ENCODE measurements around the gene ZCCHC7. TPM values are rescaled to one million over a fixed set of nuclear protein-coding genes. Genes with fewer than 3 reads are reported as not detected.

Gene ZCCHC7
- total and polyA plus RNA-seq, 2 donors (not counting 3 experiments of a cell fraction or from before 2014, with no cell fraction given), result 7.4 to 14.8 TPM

DNA sequence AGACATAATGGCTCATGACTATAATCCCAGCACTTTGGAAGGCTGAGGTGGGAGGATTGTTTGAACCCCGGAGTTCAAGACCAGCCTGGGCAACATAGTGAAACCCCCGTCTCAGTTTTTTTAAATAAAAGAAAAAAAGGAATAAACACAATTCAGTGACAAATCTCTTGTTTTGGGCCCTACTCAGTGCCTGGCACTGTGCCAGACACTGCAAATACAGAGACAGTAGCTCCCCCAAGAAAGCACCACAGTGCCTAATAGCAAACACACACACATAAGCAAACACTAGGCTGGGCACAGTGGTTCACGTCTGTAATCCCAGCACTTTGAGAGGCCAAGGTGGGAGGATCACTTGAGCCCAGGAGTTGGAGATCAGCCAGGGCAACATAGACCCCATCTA is 252.5 kb downstream of the ZCCHC7 start:
- Histone ChIP-seq H3K27ac (ENCODE audit: insufficient read depth, low read depth, low read length) (no peak overlapping the region), H2AFZ (ENCODE audit: low read depth, low read length) (no peak overlapping the region), H3K4me3 (replicated peaks in 1 of 3; ENCODE audit: insufficient read depth in 1 of 3, low read depth in 1 of 3, low read length in 3 of 3) (no peak overlapping the region), H3K79me2 (ENCODE audit: control insufficient read depth, insufficient read depth, low read length) (no peaks in the 10 kb centered on the region), H3K4me2 (ENCODE audit: insufficient read depth, low read length) (no peak overlapping the region), H3K27me3 (ENCODE audit: control insufficient read depth in 2 of 2, insufficient read depth in 2 of 2, low read length in 2 of 2) (no peaks in the 10 kb centered on the region), H4K20me1 (replicated peaks; ENCODE audit: control insufficient read depth, extremely low read depth, insufficient read depth, low read length) (no peaks in the 10 kb centered on the region), H3K9ac (replicated peaks; ENCODE audit: extremely low read depth, insufficient read depth, low read length) (no peak overlapping the region), H3K9me1 (replicated peaks; ENCODE audit: control insufficient read depth, extremely low read depth, insufficient read depth, low read length) (no peaks in the 10 kb centered on the region), H3K36me3 (ENCODE audit: control insufficient read depth in 2 of 2, extremely low read depth in 1 of 2, insufficient read depth in 2 of 2, low read length in 2 of 2) (no peaks in the 10 kb centered on the region), H3K4me1 (ENCODE audit: control insufficient read depth, extremely low read depth, insufficient read depth, low read length) (no peaks in the 10 kb centered on the region), H3K9me3 (replicated peaks; ENCODE audit: control insufficient read depth, insufficient read depth, low read length) (no peaks in the 10 kb centered on the region)
- ChIA-PET POLR2A (no interaction called here), CTCF (interaction anchor here (0.8 to 0.9 kb wide), 2 partner anchors 22 to 377 kb away, joined by 3 read pairs; no protein-coding TSS in a partner anchor)
- no peak for FAIRE-seq
- dilution Hi-C loops (cut with MboI; ENCODE audit: extremely low pct_ligation_motif_present, low sequenced_read_pairs), result no loop called here
- no peak for DNase-seq (ENCODE audit: low read depth, low spot score)
- no peak for TF ChIP-seq FOS (IDR thresholded peaks at IDR 0.05; ENCODE audit: borderline replicate concordance, insufficient read depth, low read length)
- no peak for TF ChIP-seq GATA2 (IDR thresholded peaks at IDR 0.05; ENCODE audit: insufficient read depth, insufficient read length, low read depth, low read length)
- TF ChIP-seq, protein P1, sequence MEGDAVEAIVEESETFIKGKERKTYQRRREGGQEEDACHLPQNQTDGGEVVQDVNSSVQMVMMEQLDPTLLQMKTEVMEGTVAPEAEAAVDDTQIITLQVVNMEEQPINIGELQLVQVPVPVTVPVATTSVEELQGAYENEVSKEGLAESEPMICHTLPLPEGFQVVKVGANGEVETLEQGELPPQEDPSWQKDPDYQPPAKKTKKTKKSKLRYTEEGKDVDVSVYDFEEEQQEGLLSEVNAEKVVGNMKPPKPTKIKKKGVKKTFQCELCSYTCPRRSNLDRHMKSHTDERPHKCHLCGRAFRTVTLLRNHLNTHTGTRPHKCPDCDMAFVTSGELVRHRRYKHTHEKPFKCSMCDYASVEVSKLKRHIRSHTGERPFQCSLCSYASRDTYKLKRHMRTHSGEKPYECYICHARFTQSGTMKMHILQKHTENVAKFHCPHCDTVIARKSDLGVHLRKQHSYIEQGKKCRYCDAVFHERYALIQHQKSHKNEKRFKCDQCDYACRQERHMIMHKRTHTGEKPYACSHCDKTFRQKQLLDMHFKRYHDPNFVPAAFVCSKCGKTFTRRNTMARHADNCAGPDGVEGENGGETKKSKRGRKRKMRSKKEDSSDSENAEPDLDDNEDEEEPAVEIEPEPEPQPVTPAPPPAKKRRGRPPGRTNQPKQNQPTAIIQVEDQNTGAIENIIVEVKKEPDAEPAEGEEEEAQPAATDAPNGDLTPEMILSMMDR (IDR thresholded peaks at IDR 0.05; ENCODE audit: extremely low read depth in 1 of 2, insufficient read depth in 1 of 2, low read depth in 1 of 2, low read length in 2 of 2), result no peak
- TF ChIP-seq POLR2A (IDR thresholded peaks at IDR 0.05; ENCODE audit: low read depth, low read length), result no peak
- TF ChIP-seq MYC (IDR thresholded peaks at IDR 0.05; ENCODE audit: low read depth, low read length), result no peak
- no peak for TF ChIP-seq JUN (IDR thresholded peaks at IDR 0.05; ENCODE audit: borderline replicate concordance, insufficient read depth, insufficient read length, low read depth)
- TF ChIP-seq POLR2AphosphoS5 (IDR thresholded peaks at IDR 0.05; ENCODE audit: insufficient read depth, low read depth, low read length), result no peak
- no peak for TF ChIP-seq MAX (IDR thresholded peaks at IDR 0.05; ENCODE audit: insufficient read depth, insufficient read length)
- TF ChIP-seq EZH2 (IDR thresholded peaks at IDR 0.05; ENCODE audit: borderline replicate concordance, low read depth, low read length, severe bottlenecking), result no peak
- no TSS peak for BruUV-seq (replicated peaks)
- intact Hi-C loops (cut with micrococcal nuclease), result no loop called here
